ENCODE measurements around the gene UBC. TPM values are rescaled to one million over a fixed set of nuclear protein-coding genes. Genes with fewer than 3 reads are reported as not detected.

UBC gene
- total RNA-seq, 1 experiment from 2014 or later = 1,259 TPM

GRCh38 chr12:124864326-124864752, 50.1 kb downstream of the UBC start:
- H3K9ac ChIP-seq (ENCODE audit: low read length) = peak overlapping the region; percentile 92
- peak; percentile 4 for ATAC-seq

More at GRCh38 chr12:124864326-124864752, 50.1 kb downstream of the UBC start:
- H2AFZ ChIP-seq (ENCODE audit: low read depth, low read length, poor library complexity, severe bottlenecking) = no peak overlapping the region
- H3K27ac ChIP-seq (ENCODE audit: low read depth, low read length) = peak overlapping the region; percentile 73
- H3K9me2 ChIP-seq (ENCODE audit: insufficient read depth) = no peaks in the 10 kb centered on the region
- peak overlapping the region; percentile 79 for H3K4me2 ChIP-seq (ENCODE audit: low read length)
- CTCF ChIA-PET = no interaction called here
- BruUV-seq (replicated peaks) = TSS peak; percentile 75
- peaks cover 22 to 49% of the 10 kb centered on the region in 2 experiments for H3K4me1 ChIP-seq (ENCODE audit: control insufficient read depth in 1 of 2, insufficient read depth in 2 of 2, low read length in 2 of 2)
- POLR2A ChIA-PET = interaction anchor here (0.8 kb wide), 1 partner anchor 9 kb away, joined by 3 read pairs; no protein-coding TSS in a partner anchor
- H4K20me1 ChIP-seq (ENCODE audit: insufficient read depth) = no peaks in the 10 kb centered on the region
- peaks cover 7 to 12% of the 10 kb centered on the region in 2 experiments for H3K36me3 ChIP-seq (ENCODE audit: control insufficient read depth in 1 of 2, insufficient read depth in 2 of 2, low read length in 2 of 2)
- H3K79me2 ChIP-seq (ENCODE audit: insufficient read depth, low read length) = peaks cover 42% of the 10 kb centered on the region
- intact Hi-C loops (cut with micrococcal nuclease) = no loop called here
- no peak for DNase-seq (ENCODE audit: low read depth, low spot score)
- H3K4me3 ChIP-seq (replicated peaks in 1 of 2; ENCODE audit: low read depth in 1 of 2, low read length in 2 of 2) = peak overlapping the region; percentile 35 to 92
- TF ChIP-seq CEBPB (IDR thresholded peaks at IDR 0.05; ENCODE audit: low read depth) = no peak
- TF ChIP-seq, protein P1, sequence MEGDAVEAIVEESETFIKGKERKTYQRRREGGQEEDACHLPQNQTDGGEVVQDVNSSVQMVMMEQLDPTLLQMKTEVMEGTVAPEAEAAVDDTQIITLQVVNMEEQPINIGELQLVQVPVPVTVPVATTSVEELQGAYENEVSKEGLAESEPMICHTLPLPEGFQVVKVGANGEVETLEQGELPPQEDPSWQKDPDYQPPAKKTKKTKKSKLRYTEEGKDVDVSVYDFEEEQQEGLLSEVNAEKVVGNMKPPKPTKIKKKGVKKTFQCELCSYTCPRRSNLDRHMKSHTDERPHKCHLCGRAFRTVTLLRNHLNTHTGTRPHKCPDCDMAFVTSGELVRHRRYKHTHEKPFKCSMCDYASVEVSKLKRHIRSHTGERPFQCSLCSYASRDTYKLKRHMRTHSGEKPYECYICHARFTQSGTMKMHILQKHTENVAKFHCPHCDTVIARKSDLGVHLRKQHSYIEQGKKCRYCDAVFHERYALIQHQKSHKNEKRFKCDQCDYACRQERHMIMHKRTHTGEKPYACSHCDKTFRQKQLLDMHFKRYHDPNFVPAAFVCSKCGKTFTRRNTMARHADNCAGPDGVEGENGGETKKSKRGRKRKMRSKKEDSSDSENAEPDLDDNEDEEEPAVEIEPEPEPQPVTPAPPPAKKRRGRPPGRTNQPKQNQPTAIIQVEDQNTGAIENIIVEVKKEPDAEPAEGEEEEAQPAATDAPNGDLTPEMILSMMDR (IDR thresholded peaks at IDR 0.05 in 2 of 3, conservative IDR thresholded peaks at IDR 0.05 in 1 of 3; ENCODE audit: borderline replicate concordance in 1 of 3, insufficient read depth in 1 of 3, low read depth in 2 of 3, low read length in 2 of 3) = no peak
- TF ChIP-seq, protein P2, sequence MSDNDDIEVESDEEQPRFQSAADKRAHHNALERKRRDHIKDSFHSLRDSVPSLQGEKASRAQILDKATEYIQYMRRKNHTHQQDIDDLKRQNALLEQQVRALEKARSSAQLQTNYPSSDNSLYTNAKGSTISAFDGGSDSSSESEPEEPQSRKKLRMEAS (IDR thresholded peaks at IDR 0.05) = no peak
- TF ChIP-seq ZNF274 (IDR thresholded peaks at IDR 0.05; ENCODE audit: low read depth, low read length) = no peak
- no peak for TF ChIP-seq POLR2AphosphoS5 (IDR thresholded peaks at IDR 0.05; ENCODE audit: low read depth, low read length)
- TF ChIP-seq EGR1 (IDR thresholded peaks at IDR 0.05; ENCODE audit: low read depth) = no peak
- TF ChIP-seq EZH2phosphoT487 (IDR thresholded peaks at IDR 0.05; ENCODE audit: borderline replicate concordance) = no peak
- TF ChIP-seq REST (IDR thresholded peaks at IDR 0.05; ENCODE audit: low read depth) = no peak
- H3K27me3 ChIP-seq (ENCODE audit: insufficient read depth, low read length) = no peaks in the 10 kb centered on the region
- RAD21 ChIA-PET (ENCODE audit: low non-redundant PET in 1 of 2, low total read pairs in 2 of 2, uncharacterized antibody in 2 of 2, unreplicated experiment in 2 of 2) = no interaction called here
- H3K9me3 ChIP-seq (ENCODE audit: control insufficient read depth in 1 of 2, insufficient read depth in 1 of 2, low read depth in 1 of 2, low read length in 2 of 2) = no peaks in the 10 kb centered on the region
